GM23338 (cell line): Measurements from ENCODE around the gene ZFYVE27. TPM values are rescaled to one million over a fixed set of nuclear protein-coding genes. Genes with fewer than 3 reads are reported as not detected.

Source experiments
- ATAC-seq: fragments of 200-7000 bp; cut with Tn5 transposase; 3 replicates; pipeline ENCODE4 v1.9.1; 2020
- DNase-seq: peaks from one replicate; pipeline ENCODE4 v3.0.0-alpha.2; 2015; ENCODE audit warnings: low spot score
- H2AFZ ChIP-seq: fragments of 200-600 bp; sonication (generic); 2 replicates; pipeline ENCODE4 v1.8.0; 2016; ENCODE audit warnings: antibody characterized with exemption, mild to moderate bottlenecking, moderate library complexity
- H3F3A ChIP-seq: fragments of 200-600 bp; sonication (generic); replicated peaks from 2 replicates; pipeline ENCODE4 v1.8.0; 2017; ENCODE audit warnings: antibody characterized with exemption, mixed run types, low read depth
- H3K27ac ChIP-seq: fragments of 200-600 bp; sonication (generic); 2 replicates; pipeline ENCODE4 v1.6.1; 2016; ENCODE audit warnings: low read depth
- H3K27me3 ChIP-seq: fragments of 200-600 bp; sonication (generic); 2 replicates; pipeline ENCODE4 v1.8.0; 2016; ENCODE audit warnings: mild to moderate bottlenecking, mixed run types, moderate library complexity; ENCODE audit not compliant: insufficient read depth
- H3K36me3 ChIP-seq: fragments of 200-600 bp; sonication (generic); 2 replicates; pipeline ENCODE4 v1.8.0; 2016; ENCODE audit warnings: mild to moderate bottlenecking; ENCODE audit not compliant: insufficient read depth
- H3K4me1 ChIP-seq: fragments of 200-600 bp; sonication (generic); 2 replicates; pipeline ENCODE4 v1.8.0; 2016; ENCODE audit warnings: mild to moderate bottlenecking, moderate library complexity; ENCODE audit not compliant: insufficient read depth
- H3K4me2 ChIP-seq: fragments of 200-600 bp; sonication (generic); 2 replicates; pipeline ENCODE4 v1.7.1; 2017; ENCODE audit warnings: mixed run types
- H3K4me3 ChIP-seq: fragments of 200-600 bp; sonication (generic); 2 replicates; pipeline ENCODE4 v1.6.1; 2016; ENCODE audit warnings: mixed run types
- H3K79me2 ChIP-seq: fragments of 200-600 bp; sonication (generic); replicated peaks from 2 replicates; pipeline ENCODE4 v1.8.0; 2017; ENCODE audit warnings: mild to moderate bottlenecking; ENCODE audit not compliant: insufficient read depth
- H3K9me2 ChIP-seq: fragments of 200-600 bp; sonication (generic); 2 replicates; pipeline ENCODE4 v1.8.0; 2017; ENCODE audit not compliant: insufficient read depth
- H4K20me1 ChIP-seq: fragments of 200-600 bp; sonication (generic); replicated peaks from 2 replicates; pipeline ENCODE4 v1.8.0; 2017; ENCODE audit warnings: mild to moderate bottlenecking; ENCODE audit not compliant: insufficient read depth
- H3K27ac Mint-ChIP-seq: 2 replicates; pipeline ENCODE4 v1.8.0; 2020; ENCODE audit warnings: inconsistent platforms, mild to moderate bottlenecking, moderate library complexity, mixed read lengths
- H3K27me3 Mint-ChIP-seq: 3 replicates; pipeline ENCODE4 v1.8.0; 2022; ENCODE audit warnings: low read depth, mild to moderate bottlenecking, moderate library complexity, mixed read lengths, inconsistent platforms; ENCODE audit not compliant: insufficient read depth, poor library complexity
- H3K36me3 Mint-ChIP-seq: 3 replicates; pipeline ENCODE4 v1.8.0; 2021; ENCODE audit warnings: low read depth, mild to moderate bottlenecking, inconsistent platforms, moderate library complexity, mixed read lengths
- H3K4me1 Mint-ChIP-seq: 3 replicates; pipeline ENCODE4 v1.8.0; 2020; ENCODE audit warnings: mild to moderate bottlenecking, inconsistent platforms, mixed read lengths
- H3K4me3 Mint-ChIP-seq: 3 replicates; pipeline ENCODE4 v1.8.0; 2021; ENCODE audit warnings: moderate library complexity, mild to moderate bottlenecking, inconsistent platforms, mixed read lengths
- H3K9me3 Mint-ChIP-seq: 3 replicates; pipeline ENCODE4 v1.8.0; 2020; ENCODE audit warnings: moderate library complexity, mild to moderate bottlenecking, inconsistent platforms, mixed read lengths
- CREB1 ChIP-seq: fragments of 250-450 bp; sonication (Bioruptor Pico); IDR thresholded peaks from 2 replicates; pipeline ENCODE4 v1.5.0; 2020; ENCODE audit warnings: low read depth, mild to moderate bottlenecking, moderate library complexity
- CTCF ChIP-seq, 2 experiments: fragments of 200-600 bp in 1 of 2; sonication (generic) in 1 of 2; conservative IDR thresholded peaks; 2 replicates each; pipeline versions ENCODE4 v1.5.1 to v1.6.1; 2016 to 2017; ENCODE audit warnings: antibody characterized with exemption in 2 of 2, low read depth in 2 of 2, mild to moderate bottlenecking in 2 of 2, moderate library complexity in 1 of 2
- ETS1 ChIP-seq: IDR thresholded peaks from 2 replicates; pipeline ENCODE4 v1.6.1; 2016; ENCODE audit warnings: antibody characterized with exemption
- EZH2 ChIP-seq: fragments of 200-600 bp; sonication (generic); IDR thresholded peaks from one replicate; pipeline ENCODE4 v1.8.0; 2017; ENCODE audit warnings: antibody characterized with exemption, mild to moderate bottlenecking, low read depth; ENCODE audit not compliant: unreplicated experiment
- EZH2phosphoT487 ChIP-seq: fragments of 200-600 bp; sonication (generic); IDR thresholded peaks from one replicate; pipeline ENCODE4 v1.8.1; 2018; ENCODE audit warnings: antibody characterized with exemption; ENCODE audit not compliant: unreplicated experiment
- JUNB ChIP-seq: IDR thresholded peaks from one replicate; pipeline ENCODE4 v1.6.1; 2016; ENCODE audit warnings: antibody characterized with exemption; ENCODE audit not compliant: unreplicated experiment
- NANOG ChIP-seq: IDR thresholded peaks from 2 replicates; pipeline ENCODE4 v1.6.1; 2016; ENCODE audit warnings: antibody characterized with exemption, borderline replicate concordance
- POLR2AphosphoS5 ChIP-seq: IDR thresholded peaks from 2 replicates; pipeline ENCODE4 v1.6.1; 2016; ENCODE audit warnings: antibody characterized with exemption, low read depth
- REST ChIP-seq: IDR thresholded peaks from one replicate; pipeline ENCODE4 v1.6.1; 2018; ENCODE audit warnings: antibody characterized with exemption; ENCODE audit not compliant: unreplicated experiment
- STAT1 ChIP-seq: IDR thresholded peaks from one replicate; pipeline ENCODE4 v1.6.1; 2016; ENCODE audit warnings: antibody characterized with exemption; ENCODE audit not compliant: unreplicated experiment
- ZNF114 ChIP-seq: fragments of 250-450 bp; sonication (Bioruptor Pico); IDR thresholded peaks from 2 replicates; pipeline ENCODE4 v1.5.0; 2020; ENCODE audit warnings: mild to moderate bottlenecking, moderate library complexity
- ZNF331 ChIP-seq: fragments of 250-450 bp; sonication (Bioruptor Pico); IDR thresholded peaks from 2 replicates; pipeline ENCODE4 v1.5.0; 2020; ENCODE audit warnings: low read depth, mild to moderate bottlenecking, moderate library complexity
- ZNF462 ChIP-seq: fragments of 250-450 bp; sonication (Bioruptor Pico); IDR thresholded peaks from 2 replicates; pipeline ENCODE4 v1.5.0; 2020; ENCODE audit warnings: mild to moderate bottlenecking, moderate library complexity
- polyA plus RNA-seq: library from polyadenylated mRNA; unstranded; fragments of >200 nt; fragmentation: Nextera tagmentation; extraction: Ambion mirVana; gene quantifications from 2 replicates; pipeline ENCODE4 v1.2.1, GENCODE V29; 2016
- total RNA-seq: library from RNA; depleted of rRNA; stranded (reverse); fragments of >200 nt; shearing (Covaris generic); gene quantifications from 2 replicates; pipeline ENCODE4 v1.2.3, GENCODE V29; 2014

Gene ZFYVE27
- total and polyA plus RNA-seq, 2 experiments from 2014 or later = 15.0 to 25.8 TPM

GRCh38 chr10:97744405-97745035 lies 7.6 kb downstream of the ZFYVE27 start:
- no peaks in the 10 kb centered on the region for H3K9me3 Mint-ChIP-seq
- H3F3A ChIP-seq = no peaks in the 10 kb centered on the region
- H3K79me2 ChIP-seq = peaks cover 38% of the 10 kb centered on the region
- no peak overlapping the region for H3K27ac ChIP-seq
- H3K4me1 Mint-ChIP-seq = no peaks in the 10 kb centered on the region; the same call in 2 of the 3 replicates
- no peaks in the 10 kb centered on the region for H3K9me2 ChIP-seq
- ATAC-seq = no peak
- H3K4me3 Mint-ChIP-seq = no peak overlapping the region
- peaks cover 12% of the 10 kb centered on the region; the same call in 1 of the 2 replicates for H4K20me1 ChIP-seq
- no peaks in the 10 kb centered on the region for H3K27me3 Mint-ChIP-seq
- H3K36me3 ChIP-seq = peaks cover 22% of the 10 kb centered on the region
- no peaks in the 10 kb centered on the region for H3K27me3 ChIP-seq
- peaks cover 67% of the 10 kb centered on the region for H3K36me3 Mint-ChIP-seq
- no peak overlapping the region for H3K4me2 ChIP-seq
- no peak overlapping the region for H3K27ac Mint-ChIP-seq
- no peak overlapping the region for H2AFZ ChIP-seq
- H3K4me1 ChIP-seq = no peaks in the 10 kb centered on the region
- H3K4me3 ChIP-seq = no peak overlapping the region
- DNase-seq = no peak
- TF ChIP-seq CREB1 (CRISPR knock-in tag) = no peak
- TF ChIP-seq ETS1 = no peak
- TF ChIP-seq POLR2AphosphoS5 = no peak
- no peak for TF ChIP-seq ZNF462 (CRISPR knock-in tag)
- TF ChIP-seq EZH2 = no peak
- TF ChIP-seq CTCF (conservative IDR thresholded peaks at IDR 0.05; ENCODE audit: low read depth in 2 of 2) = no peak
- no peak for TF ChIP-seq ZNF114 (CRISPR knock-in tag)
- TF ChIP-seq JUNB = no peak
- TF ChIP-seq STAT1 = no peak
- TF ChIP-seq NANOG = no peak
- TF ChIP-seq ZNF331 = no peak
- TF ChIP-seq REST = no peak
- no peak for TF ChIP-seq EZH2phosphoT487
